K562 (cell line): ENCODE measurements around the gene LZTFL1.

Source experiments
- BACH1 ChIP-seq: fragments of 200-800 bp; sonication (Bioruptor generic); IDR thresholded peaks from 2 replicates; pipeline ENCODE4 v1.6.1; 2016; ENCODE audit warnings: missing genetic modification characterization, missing compliant biosample characterization
- EZH2 ChIP-seq: IDR thresholded peaks from 2 replicates; pipeline ENCODE4 v1.6.1; 2012; ENCODE audit warnings: low read depth, mild to moderate bottlenecking, inconsistent platforms, low read length, borderline replicate concordance
- SP2 ChIP-seq: IDR thresholded peaks from 2 replicates; pipeline ENCODE4 v1.6.1; 2011; ENCODE audit warnings: mild to moderate bottlenecking, low read depth, low read length, moderate library complexity; ENCODE audit not compliant: poor library complexity, severe bottlenecking; ENCODE audit errors: extremely low read depth
- TAF7 ChIP-seq: fragments of 450-650 bp; IDR thresholded peaks from 2 replicates; pipeline ENCODE4 v1.6.1; 2016; ENCODE audit warnings: missing genetic modification characterization, missing compliant biosample characterization
- YY1 ChIP-seq, 3 experiments: IDR thresholded peaks; 2 replicates each; pipeline ENCODE4 v1.6.1; 2011; ENCODE audit warnings: low read length in 2 of 3, mild to moderate bottlenecking in 2 of 3, moderate library complexity in 2 of 3, borderline replicate concordance in 1 of 3, control low read depth in 1 of 3, low read depth in 1 of 3; ENCODE audit not compliant: insufficient read depth in 3 of 3, insufficient replicate concordance in 2 of 3, control insufficient read depth in 1 of 3, insufficient read length in 1 of 3; ENCODE audit errors: extremely low read depth in 1 of 3
- TF ChIP-seq, protein P1 (sequence below), 3 experiments: IDR thresholded peaks in 2 of 3; conservative IDR thresholded peaks in 1 of 3; 2 replicates each; pipeline ENCODE4 v1.5.1; 2011 to 2012; ENCODE audit warnings: low read length in 3 of 3, mild to moderate bottlenecking in 3 of 3, control low read depth in 2 of 3, improper control_type of control experiment in 1 of 3, inconsistent platforms in 1 of 3, low read depth in 1 of 3, mixed read lengths in 1 of 3, moderate library complexity in 1 of 3; ENCODE audit not compliant: insufficient read depth in 2 of 3
- TF ChIP-seq, protein P2 (sequence below): sonication (generic); formaldehyde crosslinking; IDR thresholded peaks from 2 replicates; pipeline ENCODE4 v1.8.1; 2023; ENCODE audit warnings: mild to moderate bottlenecking, missing genetic modification reagents

DNA sequence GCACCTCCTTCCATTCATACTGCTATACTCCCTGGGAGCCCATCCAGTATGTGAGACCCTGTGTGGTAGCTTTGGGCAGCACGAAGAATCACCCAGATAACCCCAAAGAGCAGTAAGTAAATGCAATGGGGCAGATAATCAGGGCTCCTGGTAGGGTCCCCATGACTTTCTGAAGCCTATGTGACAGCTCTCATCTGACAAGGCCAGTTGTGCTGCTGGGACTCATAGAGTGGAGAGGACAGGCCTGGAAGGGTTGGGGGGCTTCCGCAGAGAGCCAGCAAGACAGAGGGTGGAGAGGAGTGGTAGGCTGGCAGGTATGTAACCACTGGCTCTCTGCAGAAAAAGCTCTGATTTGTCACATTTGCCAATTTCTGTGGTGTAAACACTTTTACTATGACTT lies 42.3 kb downstream of the LZTFL1 start:
- TF ChIP-seq, protein P1, sequence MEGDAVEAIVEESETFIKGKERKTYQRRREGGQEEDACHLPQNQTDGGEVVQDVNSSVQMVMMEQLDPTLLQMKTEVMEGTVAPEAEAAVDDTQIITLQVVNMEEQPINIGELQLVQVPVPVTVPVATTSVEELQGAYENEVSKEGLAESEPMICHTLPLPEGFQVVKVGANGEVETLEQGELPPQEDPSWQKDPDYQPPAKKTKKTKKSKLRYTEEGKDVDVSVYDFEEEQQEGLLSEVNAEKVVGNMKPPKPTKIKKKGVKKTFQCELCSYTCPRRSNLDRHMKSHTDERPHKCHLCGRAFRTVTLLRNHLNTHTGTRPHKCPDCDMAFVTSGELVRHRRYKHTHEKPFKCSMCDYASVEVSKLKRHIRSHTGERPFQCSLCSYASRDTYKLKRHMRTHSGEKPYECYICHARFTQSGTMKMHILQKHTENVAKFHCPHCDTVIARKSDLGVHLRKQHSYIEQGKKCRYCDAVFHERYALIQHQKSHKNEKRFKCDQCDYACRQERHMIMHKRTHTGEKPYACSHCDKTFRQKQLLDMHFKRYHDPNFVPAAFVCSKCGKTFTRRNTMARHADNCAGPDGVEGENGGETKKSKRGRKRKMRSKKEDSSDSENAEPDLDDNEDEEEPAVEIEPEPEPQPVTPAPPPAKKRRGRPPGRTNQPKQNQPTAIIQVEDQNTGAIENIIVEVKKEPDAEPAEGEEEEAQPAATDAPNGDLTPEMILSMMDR (IDR thresholded peaks at IDR 0.05 in 2 of 3, conservative IDR thresholded peaks at IDR 0.05 in 1 of 3; ENCODE audit: insufficient read depth in 2 of 3, low read depth in 1 of 3, low read length in 3 of 3) = no peak
- TF ChIP-seq TAF7 (tag) (no peak), EZH2 (no peak), SP2 (no peak), YY1 (IDR thresholded peaks at IDR 0.05; ENCODE audit: borderline replicate concordance in 1 of 3, control insufficient read depth in 1 of 3, extremely low read depth in 1 of 3, insufficient read depth in 3 of 3, insufficient read length in 1 of 3, insufficient replicate concordance in 2 of 3, low read depth in 1 of 3, low read length in 2 of 3) (no peak), BACH1 (tag) (no peak)
- TF ChIP-seq, protein P2, sequence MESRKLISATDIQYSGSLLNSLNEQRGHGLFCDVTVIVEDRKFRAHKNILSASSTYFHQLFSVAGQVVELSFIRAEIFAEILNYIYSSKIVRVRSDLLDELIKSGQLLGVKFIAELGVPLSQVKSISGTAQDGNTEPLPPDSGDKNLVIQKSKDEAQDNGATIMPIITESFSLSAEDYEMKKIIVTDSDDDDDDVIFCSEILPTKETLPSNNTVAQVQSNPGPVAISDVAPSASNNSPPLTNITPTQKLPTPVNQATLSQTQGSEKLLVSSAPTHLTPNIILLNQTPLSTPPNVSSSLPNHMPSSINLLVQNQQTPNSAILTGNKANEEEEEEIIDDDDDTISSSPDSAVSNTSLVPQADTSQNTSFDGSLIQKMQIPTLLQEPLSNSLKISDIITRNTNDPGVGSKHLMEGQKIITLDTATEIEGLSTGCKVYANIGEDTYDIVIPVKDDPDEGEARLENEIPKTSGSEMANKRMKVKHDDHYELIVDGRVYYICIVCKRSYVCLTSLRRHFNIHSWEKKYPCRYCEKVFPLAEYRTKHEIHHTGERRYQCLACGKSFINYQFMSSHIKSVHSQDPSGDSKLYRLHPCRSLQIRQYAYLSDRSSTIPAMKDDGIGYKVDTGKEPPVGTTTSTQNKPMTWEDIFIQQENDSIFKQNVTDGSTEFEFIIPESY (CRISPR knock-in tag) = no peak
